Umbilical cord (tissue), 1 donor: ENCODE data around the gene MAPK1IP1L. TPM values are rescaled to one million over a fixed set of nuclear protein-coding genes. Genes with fewer than 3 reads are reported as not detected.

Experiments
- total RNA-seq: library from RNA; depleted of rRNA; stranded (reverse); fragments of >200 nt; gene quantifications from one replicate; pipeline ENCODE4 v1.2.3, GENCODE V29; 2014; ENCODE audit warnings: low replicate concordance; ENCODE audit not compliant: insufficient read depth

Gene MAPK1IP1L
- total RNA-seq, 1 donor from 2014 or later: 20.9 TPM

Other genes with a start within 250 kb of the MAPK1IP1L start
- gene GCH1, start 148.8 kb upstream of the MAPK1IP1L start, total RNA-seq: 7.9 TPM
- 8.2 TPM for gene WDHD1, start 24.5 kb upstream of the MAPK1IP1L start, total RNA-seq
- 21.9 TPM for gene SOCS4, start 24.4 kb upstream of the MAPK1IP1L start, total RNA-seq
- 147 TPM for gene LGALS3, start 77.6 kb downstream of the MAPK1IP1L start, total RNA-seq
- gene DLGAP5, start 139.9 kb downstream of the MAPK1IP1L start, total RNA-seq: 16.9 TPM
- gene FBXO34, start 219.8 kb downstream of the MAPK1IP1L start, total RNA-seq: 37.3 TPM